Activated naive CD8-positive, alpha-beta T cell (primary cell): ENCODE data around the gene TOB2.
A peak's percentile ranks its signal among the peaks of the same experiment; 100 is the strongest.
"Not testable (repeated sequence)": the region's sequence is repeated elsewhere in the genome, so short reads cannot be mapped to it uniquely, and the experiment has no call there.

Experiments used
- H3K27ac Mint-ChIP-seq: one replicate; pipeline ENCODE4 v1.8.0; 2021; ENCODE audit warnings: mixed read lengths
- H3K27me3 Mint-ChIP-seq: one replicate; pipeline ENCODE4 v1.8.0; 2021; ENCODE audit warnings: mixed read lengths
- H3K36me3 Mint-ChIP-seq: one replicate; pipeline ENCODE4 v1.8.0; 2021; ENCODE audit warnings: mixed read lengths
- H3K4me1 Mint-ChIP-seq: one replicate; pipeline ENCODE4 v1.8.0; 2021; ENCODE audit warnings: low read depth, mixed read lengths
- H3K4me3 Mint-ChIP-seq: one replicate; pipeline ENCODE4 v1.8.0; 2021; ENCODE audit warnings: mild to moderate bottlenecking, mixed read lengths
- H3K9me3 Mint-ChIP-seq: one replicate; pipeline ENCODE4 v1.8.0; 2021; ENCODE audit warnings: low read depth, mixed read lengths

The TOB2 gene

GRCh38 chr22:41418717-41419116 lies 27.9 kb downstream of the TOB2 start:
- no peak overlapping the region for H3K4me3 Mint-ChIP-seq
- no peaks in the 10 kb centered on the region for H3K9me3 Mint-ChIP-seq
- H3K36me3 Mint-ChIP-seq: no peaks in the 10 kb centered on the region
- H3K27ac Mint-ChIP-seq: no peak overlapping the region
- no peaks in the 10 kb centered on the region for H3K27me3 Mint-ChIP-seq
- H3K4me1 Mint-ChIP-seq: peaks cover 21% of the 10 kb centered on the region

GRCh38 chr22:41417622-41418390 lies 28.8 kb downstream of the TOB2 start:
- Mint-ChIP-seq H3K9me3 (no peaks in the 10 kb centered on the region), H3K36me3 (no peaks in the 10 kb centered on the region), H3K27me3 (no peaks in the 10 kb centered on the region), H3K4me3 (no peak overlapping the region), H3K27ac (no peak overlapping the region), H3K4me1 (peaks cover 21% of the 10 kb centered on the region)

DNA sequence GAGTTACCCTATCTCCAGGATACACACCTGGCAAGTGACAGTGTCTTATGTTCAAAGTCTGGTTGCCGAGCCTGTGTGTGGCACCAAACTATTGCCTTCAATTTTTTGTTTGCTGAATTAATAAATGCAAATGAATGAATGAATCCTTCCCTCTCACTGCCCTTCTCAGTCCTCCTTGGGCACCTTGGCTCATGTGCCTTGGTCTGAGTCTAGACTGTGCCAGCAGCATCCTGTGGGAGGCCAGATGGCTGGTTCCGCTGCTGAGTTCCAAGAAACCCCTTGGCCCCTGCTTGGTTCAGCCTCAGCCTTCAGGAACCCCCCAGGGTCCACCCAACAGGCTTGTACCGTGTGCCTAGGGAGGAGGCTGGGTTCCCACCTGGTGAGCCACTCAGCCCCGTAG lies 31.0 kb downstream of the TOB2 start:
- Mint-ChIP-seq H3K27ac (peak overlapping the region; percentile 72), H3K27me3 (no peaks in the 10 kb centered on the region), H3K4me3 (peak overlapping the region; percentile 95), H3K9me3 (no peaks in the 10 kb centered on the region), H3K4me1 (peaks cover 37% of the 10 kb centered on the region), H3K36me3 (no peaks in the 10 kb centered on the region)

GRCh38 chr22:41411021-41411851 lies 35.4 kb downstream of the TOB2 start:
- H3K9me3 Mint-ChIP-seq: no peaks in the 10 kb centered on the region
- peak overlapping the region; percentile 67 for H3K4me3 Mint-ChIP-seq
- peak overlapping the region; percentile 92 for H3K27ac Mint-ChIP-seq
- H3K4me1 Mint-ChIP-seq: peaks cover 37% of the 10 kb centered on the region
- no peaks in the 10 kb centered on the region for H3K36me3 Mint-ChIP-seq
- no peaks in the 10 kb centered on the region for H3K27me3 Mint-ChIP-seq

GRCh38 chr22:41410311-41410751 lies 36.3 kb downstream of the TOB2 start:
- H3K27ac Mint-ChIP-seq: peak overlapping the region; percentile 92
- H3K9me3 Mint-ChIP-seq: no peaks in the 10 kb centered on the region
- H3K36me3 Mint-ChIP-seq: no peaks in the 10 kb centered on the region
- peaks cover 35% of the 10 kb centered on the region for H3K4me1 Mint-ChIP-seq
- H3K27me3 Mint-ChIP-seq: no peaks in the 10 kb centered on the region
- H3K4me3 Mint-ChIP-seq: no peak overlapping the region

DNA sequence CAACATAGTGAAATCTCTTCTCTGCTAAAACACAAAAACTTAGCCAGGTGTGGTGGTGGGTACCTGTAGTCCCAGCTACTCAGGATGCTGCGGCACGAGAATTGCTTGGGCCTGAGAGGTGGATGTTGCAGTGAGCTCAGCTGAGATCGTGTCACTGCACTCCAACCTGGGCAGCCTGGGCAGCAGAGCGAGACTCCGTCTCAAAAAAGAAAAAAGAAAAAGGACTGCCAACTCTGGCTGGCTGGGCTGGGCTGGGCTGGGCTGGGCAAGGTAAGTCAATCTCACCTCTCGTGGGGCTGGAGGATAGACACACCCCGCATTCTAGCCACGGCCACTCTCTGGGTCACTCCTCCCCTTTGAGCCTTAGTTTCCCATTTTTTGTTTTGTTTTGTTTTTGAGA lies 37.9 kb downstream of the TOB2 start:
- H3K4me1 Mint-ChIP-seq: peaks cover 34% of the 10 kb centered on the region
- H3K36me3 Mint-ChIP-seq: no peaks in the 10 kb centered on the region
- H3K27me3 Mint-ChIP-seq: no peaks in the 10 kb centered on the region
- H3K27ac Mint-ChIP-seq: no peak overlapping the region
- no peak overlapping the region for H3K4me3 Mint-ChIP-seq
- H3K9me3 Mint-ChIP-seq: no peaks in the 10 kb centered on the region

GRCh38 chr22:41407433-41407832 lies 39.2 kb downstream of the TOB2 start:
- H3K27ac Mint-ChIP-seq: peak overlapping the region; percentile 16
- no peaks in the 10 kb centered on the region for H3K36me3 Mint-ChIP-seq
- peaks cover 33% of the 10 kb centered on the region for H3K4me1 Mint-ChIP-seq
- H3K4me3 Mint-ChIP-seq: no peak overlapping the region
- no peaks in the 10 kb centered on the region for H3K9me3 Mint-ChIP-seq
- H3K27me3 Mint-ChIP-seq: no peaks in the 10 kb centered on the region

DNA sequence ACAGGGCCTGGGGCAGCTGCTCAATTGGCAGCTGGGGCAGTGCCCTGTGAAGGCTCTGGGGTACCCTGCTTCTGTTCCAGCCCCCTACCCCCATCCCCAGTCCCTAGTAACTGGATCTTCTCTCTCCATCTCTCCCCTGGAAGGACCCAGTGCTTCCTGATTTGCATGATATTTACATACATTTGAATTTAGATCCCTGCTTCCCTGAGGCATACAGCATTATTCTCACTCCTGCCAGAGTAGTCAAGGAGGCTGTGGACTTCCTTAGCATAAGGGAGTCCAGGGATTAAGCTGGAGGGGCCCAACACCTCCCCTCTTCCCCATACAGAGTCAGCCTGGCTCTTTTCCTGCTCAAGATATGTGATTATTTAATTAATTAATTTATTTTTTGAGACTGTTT lies 40.2 kb downstream of the TOB2 start:
- no peak overlapping the region for H3K4me3 Mint-ChIP-seq
- H3K36me3 Mint-ChIP-seq: no peaks in the 10 kb centered on the region
- H3K4me1 Mint-ChIP-seq: peaks cover 27% of the 10 kb centered on the region
- H3K27me3 Mint-ChIP-seq: no peaks in the 10 kb centered on the region
- H3K9me3 Mint-ChIP-seq: no peaks in the 10 kb centered on the region
- peak overlapping the region; percentile 73 for H3K27ac Mint-ChIP-seq

DNA sequence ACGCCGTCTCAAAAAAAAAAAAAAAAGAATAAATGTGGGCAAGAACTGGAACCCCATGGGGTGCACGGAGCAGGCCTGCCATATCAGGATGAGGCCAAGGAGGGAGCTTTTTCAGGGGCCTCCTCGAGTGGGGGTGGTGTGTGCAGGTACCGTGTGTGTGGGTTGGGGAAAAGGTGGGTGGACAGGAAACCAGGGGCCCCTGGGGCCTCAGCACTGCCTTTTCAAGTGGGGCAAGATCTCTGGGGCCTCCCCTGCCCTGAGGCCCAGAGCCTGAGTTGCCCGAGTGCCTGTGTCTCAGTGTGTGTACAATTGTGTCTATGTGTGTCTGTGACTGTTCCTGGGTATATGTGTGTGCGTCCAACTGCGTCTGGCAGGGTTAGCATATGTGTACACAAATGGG lies 41.0 kb downstream of the TOB2 start:
- peak overlapping the region; percentile 65 for H3K4me3 Mint-ChIP-seq
- H3K27me3 Mint-ChIP-seq: no peaks in the 10 kb centered on the region
- H3K36me3 Mint-ChIP-seq: no peaks in the 10 kb centered on the region
- peak overlapping the region; percentile 80 for H3K27ac Mint-ChIP-seq
- H3K9me3 Mint-ChIP-seq: no peaks in the 10 kb centered on the region
- peaks cover 20% of the 10 kb centered on the region for H3K4me1 Mint-ChIP-seq

DNA sequence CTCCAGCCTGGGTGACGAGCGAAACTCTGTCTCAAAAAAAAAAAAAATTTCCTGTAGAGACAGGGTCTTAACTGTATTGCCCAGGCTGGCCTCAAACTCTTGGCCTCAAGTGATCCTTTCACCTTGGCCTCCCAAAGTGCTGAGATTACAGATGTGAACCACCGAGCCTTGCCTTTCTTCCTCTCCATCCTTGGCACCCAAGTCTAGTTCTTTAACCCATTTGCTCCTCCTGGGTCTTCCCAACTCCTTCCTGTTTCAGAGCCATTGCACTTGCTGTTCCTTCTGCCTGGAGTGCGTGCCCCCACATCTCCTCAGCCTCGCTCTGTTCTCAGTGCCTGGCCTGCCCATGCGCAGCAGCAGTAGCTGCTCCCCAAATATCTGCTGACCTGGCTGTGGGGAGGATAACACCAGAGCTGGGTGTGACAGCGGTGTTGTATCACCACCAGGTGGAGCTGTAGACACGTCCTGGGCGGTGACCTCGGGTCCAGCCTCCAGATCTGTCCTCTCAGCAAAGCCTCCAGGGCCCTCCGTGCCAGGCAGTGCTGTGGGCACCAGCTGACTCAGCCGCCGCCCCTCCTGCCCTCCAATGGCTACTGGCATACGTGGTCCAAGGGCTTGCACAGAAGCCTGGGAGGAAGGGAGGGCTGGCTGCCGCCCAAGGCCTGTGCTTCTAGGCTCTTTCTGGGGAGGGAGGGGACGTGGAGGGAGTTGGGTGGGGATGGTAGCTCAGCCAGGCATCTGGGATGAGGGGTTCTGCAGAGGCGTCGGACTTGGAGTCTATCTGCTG lies 42.9 kb downstream of the TOB2 start:
- no peaks in the 10 kb centered on the region for H3K27me3 Mint-ChIP-seq
- H3K9me3 Mint-ChIP-seq: no peaks in the 10 kb centered on the region
- peaks cover 15% of the 10 kb centered on the region for H3K4me1 Mint-ChIP-seq
- peak overlapping the region; percentile 5 for H3K27ac Mint-ChIP-seq
- no peaks in the 10 kb centered on the region for H3K36me3 Mint-ChIP-seq
- no peak overlapping the region for H3K4me3 Mint-ChIP-seq

DNA sequence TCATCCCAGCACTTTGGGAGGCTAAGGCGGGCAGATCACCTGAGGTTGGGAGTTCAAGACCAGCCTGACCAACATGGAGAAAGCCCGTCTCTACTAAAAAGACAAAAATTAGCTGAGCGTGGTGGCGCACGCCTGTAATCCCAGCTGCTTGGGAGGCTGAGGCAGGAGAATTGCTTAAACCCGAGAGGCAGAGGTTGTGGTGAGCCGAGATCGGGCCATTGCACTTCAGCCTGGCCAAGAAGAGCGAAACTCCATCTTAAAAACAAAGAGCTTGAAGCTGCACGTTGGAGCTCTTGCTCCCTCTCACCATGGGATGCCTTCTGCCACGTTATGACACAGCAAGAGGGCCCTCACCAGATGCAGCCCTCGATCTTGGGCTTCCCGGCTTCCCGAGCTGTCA lies 43.8 kb downstream of the TOB2 start:
- not testable (repeated sequence) for H3K36me3 Mint-ChIP-seq, H3K27ac Mint-ChIP-seq, H3K9me3 Mint-ChIP-seq, H3K27me3 Mint-ChIP-seq, H3K4me3 Mint-ChIP-seq
- peaks cover 15% of the 10 kb centered on the region for H3K4me1 Mint-ChIP-seq

GRCh38 chr22:41401781-41402648 lies 44.6 kb downstream of the TOB2 start:
- no peaks in the 10 kb centered on the region for H3K27me3 Mint-ChIP-seq
- no peaks in the 10 kb centered on the region for H3K9me3 Mint-ChIP-seq
- no peak overlapping the region for H3K4me3 Mint-ChIP-seq
- H3K4me1 Mint-ChIP-seq: peaks cover 15% of the 10 kb centered on the region
- H3K27ac Mint-ChIP-seq: no peak overlapping the region
- no peaks in the 10 kb centered on the region for H3K36me3 Mint-ChIP-seq

DNA sequence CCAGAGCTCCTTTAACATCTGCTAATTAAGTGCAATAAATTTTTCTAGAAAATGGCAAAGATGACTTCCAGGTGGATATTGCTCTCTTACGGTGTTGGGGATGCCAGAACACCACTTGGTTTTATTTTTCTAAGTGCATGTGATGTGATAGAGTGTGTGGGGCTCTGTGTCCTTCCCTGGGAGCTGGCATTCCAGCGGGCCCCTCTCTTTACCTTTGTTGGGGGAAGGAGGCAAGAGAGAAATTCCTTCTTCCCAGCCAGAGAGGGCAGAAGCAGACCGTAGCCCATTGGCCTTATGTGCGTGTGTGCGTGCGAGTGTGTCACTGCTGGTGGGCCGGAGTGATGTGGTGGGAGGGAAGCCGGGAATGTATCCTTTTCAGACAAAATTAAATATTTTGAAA lies 47.7 kb downstream of the TOB2 start:
- no peaks in the 10 kb centered on the region for H3K9me3 Mint-ChIP-seq
- no peaks in the 10 kb centered on the region for H3K36me3 Mint-ChIP-seq
- H3K4me3 Mint-ChIP-seq: no peak overlapping the region
- no peaks in the 10 kb centered on the region for H3K27me3 Mint-ChIP-seq
- H3K27ac Mint-ChIP-seq: no peak overlapping the region
- peaks cover 4% of the 10 kb centered on the region for H3K4me1 Mint-ChIP-seq

DNA sequence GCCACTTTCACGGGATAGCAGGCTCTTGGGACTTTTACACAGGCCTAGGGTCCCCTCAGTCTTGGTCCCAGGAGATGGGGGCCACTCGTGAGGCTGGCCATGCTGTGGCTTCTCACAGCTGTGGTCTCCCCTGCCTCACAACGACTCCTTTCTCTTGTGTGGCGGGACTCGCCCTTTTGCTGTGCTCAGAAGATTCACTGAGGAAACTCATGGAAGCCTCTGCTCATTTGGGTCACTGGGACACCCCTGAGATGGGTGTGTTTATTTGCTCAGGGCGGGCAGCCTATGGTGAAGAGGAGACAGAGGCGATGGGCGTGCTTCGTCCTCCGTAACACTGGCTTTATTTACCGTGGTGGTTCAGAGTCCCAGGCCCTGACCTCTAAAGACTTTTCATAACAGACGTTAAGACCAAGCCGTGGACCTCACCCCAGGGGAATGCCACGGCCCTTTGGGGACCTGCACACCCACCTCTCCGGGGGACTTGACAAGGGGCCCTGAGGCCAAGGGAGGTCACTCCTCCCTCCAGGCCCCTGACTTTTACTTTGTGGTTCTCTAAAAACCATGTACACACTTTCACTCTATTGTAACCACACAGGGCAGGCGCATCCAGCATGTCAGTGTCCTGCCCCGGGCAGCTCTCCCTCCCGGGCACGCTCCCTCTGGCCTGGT lies 49.3 kb downstream of the TOB2 start:
- Mint-ChIP-seq H3K27me3 (no peaks in the 10 kb centered on the region), H3K36me3 (no peaks in the 10 kb centered on the region), H3K27ac (no peak overlapping the region), H3K4me3 (no peak overlapping the region), H3K4me1 (no peaks in the 10 kb centered on the region), H3K9me3 (no peaks in the 10 kb centered on the region)
